Head of caudate nucleus (tissue), 42 donors: ENCODE measurements around the gene ZNF616.
"Not testable (repeated sequence)": the region's sequence is repeated elsewhere in the genome, so short reads cannot be mapped to it uniquely, and the experiment has no call there.

ENCODE experiments used
- DNase-seq, 42 donors: peaks; one replicate each; pipeline versions ENCODE4 v3.0.0 to v3.0.0-alpha.2; 2020 to 2021; ENCODE audit warnings: mixed read lengths in 7 of 42
- intact Hi-C: fragments of 100-400 bp; cut with DNase I; formaldehyde crosslinking; loops from one replicate; pipeline ENCODE4 v1.15.0; 2022

The ZNF616 gene

DNA sequence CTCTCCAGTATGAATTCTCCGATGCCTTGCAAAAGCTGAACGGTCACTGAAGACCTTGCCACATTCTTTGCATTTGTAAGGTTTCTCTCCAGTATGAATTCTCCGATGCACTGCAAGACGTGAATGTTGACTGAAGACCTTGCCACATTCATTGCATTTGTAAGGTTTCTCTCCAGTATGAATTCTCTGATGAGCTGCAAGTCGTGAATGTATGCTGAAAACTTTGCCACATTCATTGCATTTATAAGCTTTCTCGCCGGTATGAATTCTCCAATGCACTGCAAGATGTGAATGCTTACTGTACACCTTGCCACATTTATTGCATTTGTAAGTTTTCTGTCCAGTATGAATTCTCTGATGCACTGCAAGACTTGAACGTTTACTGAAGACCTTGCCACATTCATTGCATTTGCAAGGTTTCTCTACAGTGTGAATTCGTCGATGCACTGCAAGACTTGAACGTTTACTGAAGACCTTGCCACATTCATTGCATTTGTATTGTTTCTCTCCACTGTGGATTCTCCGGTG is 24.1 kb downstream of the ZNF616 start:
- intact Hi-C loops = no loop called here
- no peak for DNase-seq

DNA sequence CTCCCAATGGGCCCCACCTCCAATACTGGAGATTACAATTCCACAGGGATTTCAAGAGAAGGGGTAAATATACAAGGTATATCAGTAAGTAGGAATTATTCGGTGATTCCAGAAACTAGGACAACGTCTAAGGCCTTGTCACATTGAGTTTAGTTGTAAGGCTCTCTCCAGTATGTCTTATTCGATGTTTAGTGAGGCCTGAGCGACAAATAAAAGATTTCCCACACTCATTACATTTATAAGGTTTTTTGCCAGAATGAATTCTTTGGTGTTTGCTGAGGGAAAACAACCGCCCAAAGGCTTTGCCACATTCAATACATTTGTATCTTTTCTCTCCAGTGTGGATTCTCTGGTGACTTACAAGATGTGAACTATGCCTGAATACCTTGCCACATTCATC is 25.0 kb downstream of the ZNF616 start:
- no peak for DNase-seq
- intact Hi-C loops = no loop called here

DNA sequence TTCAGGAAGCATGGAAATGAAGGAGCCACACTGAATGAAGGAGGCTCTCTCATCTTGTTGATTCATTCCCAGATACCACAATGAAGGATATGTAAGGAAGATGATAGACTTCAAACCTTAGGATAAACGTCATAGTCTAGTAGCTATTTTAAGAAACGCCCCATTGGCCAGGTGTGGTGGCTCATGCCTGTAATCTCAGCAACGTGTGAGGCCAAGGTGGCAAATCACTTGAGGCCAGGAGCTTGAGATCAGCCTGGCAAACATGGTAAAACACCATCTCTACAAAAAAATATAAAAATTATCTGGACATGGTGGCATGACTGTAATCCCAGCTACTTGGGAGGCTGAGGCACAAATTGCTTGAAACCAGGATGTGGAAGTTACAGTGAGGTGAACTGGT is 27.1 kb downstream of the ZNF616 start:
- DNase-seq = no peak
- intact Hi-C loops = no loop called here

DNA sequence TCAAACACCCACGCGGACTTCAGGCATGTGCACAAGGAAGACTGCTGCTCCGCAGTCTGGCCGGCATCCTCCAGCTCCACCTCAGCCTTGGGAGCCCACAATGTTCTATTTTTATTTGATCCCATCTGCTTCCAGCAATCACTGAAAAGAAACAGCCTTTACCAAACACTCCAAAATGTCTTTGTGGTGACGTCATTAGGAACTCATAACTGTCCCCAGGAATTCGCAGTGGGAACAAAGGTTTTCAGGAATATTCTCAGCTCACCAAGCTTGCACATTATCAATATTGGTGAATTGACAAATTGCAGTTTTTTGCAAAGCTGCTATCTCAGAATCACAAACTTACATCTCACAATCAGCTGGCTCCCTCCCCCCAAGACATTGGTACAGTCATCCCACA is 29.0 kb downstream of the ZNF616 start:
- intact Hi-C loops = no loop called here

GRCh38 chr19:52102782-52103181 is 37.0 kb downstream of the ZNF616 start:
- intact Hi-C loops = no loop called here
- no peak for DNase-seq

More for the DNA sequence above, 29.0 kb downstream of the ZNF616 start:
- DNase-seq = no peak

DNA sequence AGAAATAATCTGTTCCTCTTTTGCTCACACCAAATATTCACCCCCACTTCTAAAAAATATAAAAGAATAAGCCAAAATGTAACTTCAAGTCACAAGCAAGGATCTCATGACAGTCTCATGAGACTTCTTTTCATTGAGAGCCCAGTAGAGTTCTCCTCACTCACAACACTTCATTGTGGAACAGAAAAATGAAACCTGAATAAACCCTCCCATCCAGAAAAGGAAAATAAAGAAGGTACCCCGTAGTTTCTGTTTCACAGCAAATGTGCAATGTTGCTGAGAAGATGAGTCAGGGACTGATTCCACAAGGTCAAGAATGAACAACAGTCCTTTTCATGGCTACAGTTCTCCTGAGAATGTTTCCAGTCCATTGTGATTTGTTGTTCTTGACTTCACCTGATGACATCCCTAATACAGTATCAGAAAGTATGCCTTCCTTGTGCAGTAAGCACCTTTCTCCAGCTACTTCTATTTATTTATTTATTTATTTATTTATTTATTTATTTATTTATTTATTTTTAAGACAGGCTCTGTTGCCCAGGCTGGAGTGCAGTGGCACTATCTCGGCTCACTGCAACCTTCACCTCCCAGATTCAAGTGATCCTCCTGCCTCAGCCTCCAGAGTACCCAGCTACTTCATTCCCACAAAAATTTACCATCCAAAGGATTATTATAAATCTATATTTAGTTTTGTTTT is 37.7 kb downstream of the ZNF616 start:
- intact Hi-C loops = no loop called here
- no peak for DNase-seq

DNA sequence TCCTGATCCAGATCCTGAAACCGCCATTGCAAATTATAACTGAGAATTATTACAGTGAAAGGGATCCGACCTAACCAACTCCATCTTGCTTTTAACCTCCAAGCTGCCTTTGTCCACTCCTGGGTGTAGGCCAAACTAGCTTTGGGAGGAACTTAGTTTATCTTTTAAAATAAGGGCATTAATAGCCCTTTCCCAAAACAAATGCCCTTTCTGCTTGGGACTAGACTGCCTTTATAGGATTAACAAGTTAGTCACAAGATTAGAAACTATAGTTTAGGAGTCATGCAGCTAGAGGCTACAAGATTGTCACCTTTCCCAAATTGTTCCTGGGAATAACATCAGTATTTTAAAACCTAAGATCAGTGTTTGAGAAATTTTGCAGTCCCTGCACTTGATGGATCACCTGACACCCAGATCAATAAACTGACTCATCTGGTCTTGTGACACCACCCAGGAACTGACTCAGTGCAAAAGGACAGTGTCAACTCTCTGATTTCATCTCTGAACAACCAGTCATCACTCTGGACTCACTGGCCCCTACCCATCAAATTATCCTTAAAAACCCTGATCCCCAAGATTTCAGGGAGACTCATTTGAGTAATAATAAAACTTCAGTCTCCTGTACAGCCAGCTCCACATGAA is 40.1 kb downstream of the ZNF616 start:
- intact Hi-C loops = no loop called here
- DNase-seq = no peak

GRCh38 chr19:52096416-52096815 is 43.3 kb downstream of the ZNF616 start:
- DNase-seq, intact Hi-C loops: not testable (repeated sequence)

GRCh38 chr19:52095172-52096014 is 44.3 kb downstream of the ZNF616 start, which contains the start of gene ZNF841:
Gene ZNF841 (minus strand): TSS chr19:52095765. CDS start chr19:52084801, 10,964 bp downstream.
- peak; percentile 85 to 98 (median 96) for DNase-seq
- intact Hi-C loops = no loop called here

DNA sequence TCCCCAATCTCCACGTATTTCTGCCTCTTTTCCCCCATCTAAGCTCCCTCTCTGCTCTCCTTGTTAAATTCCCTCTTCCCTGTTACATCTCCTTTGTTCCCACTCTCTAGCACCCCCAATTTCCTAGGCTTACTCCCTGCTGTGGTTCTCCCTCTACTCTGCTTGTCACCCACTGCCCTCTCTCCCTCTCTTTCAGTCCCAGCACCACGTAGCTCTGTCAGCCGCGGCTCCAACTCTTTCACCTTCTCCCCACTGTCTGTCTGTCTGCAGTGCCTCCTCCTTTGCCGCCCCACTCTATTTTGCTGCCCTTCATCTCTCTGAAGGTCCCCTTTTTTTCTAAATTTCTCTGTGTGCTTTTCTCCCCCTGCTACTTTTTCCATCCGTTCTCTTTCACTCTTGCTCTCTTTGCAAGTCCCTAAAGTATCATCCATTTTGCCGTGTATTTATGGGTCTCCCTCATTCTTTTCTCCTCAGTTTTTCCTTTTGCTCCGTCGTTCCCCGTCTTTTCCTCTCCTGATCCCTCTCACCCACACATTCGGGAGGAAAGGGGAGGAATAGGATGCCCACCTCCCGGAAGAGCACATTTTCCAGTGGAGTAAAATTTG is 45.1 kb downstream of the ZNF616 start:
- DNase-seq = peak in 1 of 42 donors; percentile 2
- intact Hi-C loops = no loop called here

DNA sequence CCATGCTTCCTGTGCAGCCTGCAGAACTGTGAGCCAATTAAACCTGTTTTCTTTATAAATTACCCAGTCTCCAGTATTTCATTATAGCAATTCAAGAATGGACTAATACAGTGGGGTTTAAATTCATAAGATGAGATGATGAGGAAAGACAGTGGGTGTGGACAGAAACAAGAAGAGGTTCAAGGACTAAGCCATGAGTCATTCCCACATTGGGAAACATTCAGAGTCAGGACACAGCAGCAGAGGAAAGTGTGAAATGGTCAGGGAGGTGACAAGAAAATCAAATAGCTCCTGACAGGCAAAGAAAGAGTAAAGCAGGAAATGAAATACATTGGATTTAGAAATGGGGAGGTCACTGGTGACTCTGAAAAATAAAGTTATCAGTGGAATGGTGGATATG is 53.3 kb downstream of the ZNF616 start:
- intact Hi-C loops = no loop called here
- DNase-seq = no peak

- intact Hi-C loops = no loop called here
- DNase-seq = no peak
These were observed 69.2 kb downstream of the ZNF616 start for GRCh38 chr19:52070496-52070895.

GRCh38 chr19:52069653-52070052 is 70.1 kb downstream of the ZNF616 start:
- intact Hi-C loops = no loop called here
- no peak for DNase-seq

DNA sequence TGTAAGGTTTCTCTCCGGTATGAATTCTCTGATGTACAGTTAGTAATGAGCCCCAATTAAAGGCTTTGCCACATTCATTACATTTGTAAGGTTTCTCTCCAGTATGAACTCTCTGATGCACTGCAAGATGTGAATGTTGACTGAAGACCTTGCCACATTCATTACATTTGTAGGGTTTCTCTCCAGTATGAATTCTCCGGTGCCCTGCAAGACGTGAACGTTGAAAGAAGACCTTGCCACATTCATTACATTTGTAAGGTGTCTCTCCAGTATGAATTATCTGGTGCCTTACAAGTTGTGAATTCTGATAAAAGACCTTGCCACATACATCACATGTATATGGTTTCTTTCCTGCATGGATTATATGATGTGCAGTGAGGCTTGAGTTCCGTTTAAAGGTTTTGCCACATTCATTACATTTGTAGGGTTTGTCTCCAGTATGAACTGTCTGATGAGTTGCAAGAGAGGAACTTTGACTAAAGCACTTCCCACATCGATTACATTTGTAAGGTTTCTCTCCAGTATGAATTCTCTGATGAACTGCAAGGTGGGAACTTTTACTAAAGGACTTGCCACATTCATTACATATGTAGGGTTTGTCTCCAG is 73.4 kb downstream of the ZNF616 start:
- intact Hi-C loops = no loop called here
- DNase-seq = no peak

GRCh38 chr19:52065399-52065798 is 74.3 kb downstream of the ZNF616 start:
- DNase-seq = no peak
- intact Hi-C loops = no loop called here
